ENCODE results near the gene HDAC9.
"Not testable (repeated sequence)": the region's sequence is repeated elsewhere in the genome, so short reads cannot be mapped to it uniquely, and the experiment has no call there.

The HDAC9 gene

GRCh38 chr7:18962031-18962430 is 466.5 kb downstream of the HDAC9 start:
- Histone ChIP-seq H3K4me3 (ENCODE audit: low read length) (no peak overlapping the region), H3K79me2 (ENCODE audit: low read length) (no peaks in the 10 kb centered on the region)

GRCh38 chr7:18965657-18966056 is 470.1 kb downstream of the HDAC9 start:
- H3K4me1 ChIP-seq (ENCODE audit: low read length) = no peaks in the 10 kb centered on the region
- H3K27me3 ChIP-seq (ENCODE audit: low read depth, low read length) = no peaks in the 10 kb centered on the region
- H2AFZ ChIP-seq (ENCODE audit: low read depth, low read length) = no peak overlapping the region
- no peaks in the 10 kb centered on the region for H3K36me3 ChIP-seq (replicated peaks; ENCODE audit: low read depth, low read length)
- TF ChIP-seq EZH2phosphoT487 (IDR thresholded peaks at IDR 0.05; ENCODE audit: low read depth) (no peak), CTCF (IDR thresholded peaks at IDR 0.05; ENCODE audit: low read depth, low read length) (no peak)
- H3K9ac ChIP-seq (ENCODE audit: low read length) = no peak overlapping the region
- H3K27ac ChIP-seq (ENCODE audit: low read length) = no peak overlapping the region
- H3K79me2 ChIP-seq (ENCODE audit: low read length) = no peaks in the 10 kb centered on the region
- no peaks in the 10 kb centered on the region for H4K20me1 ChIP-seq (ENCODE audit: insufficient read depth, low read length)
- no peak overlapping the region for H3K4me2 ChIP-seq (ENCODE audit: low read length)
- H3K9me3 ChIP-seq (ENCODE audit: insufficient read depth, low read length) = no peaks in the 10 kb centered on the region
- no peak overlapping the region for H3K4me3 ChIP-seq (ENCODE audit: low read length)

More at GRCh38 chr7:18962031-18962430, 466.5 kb downstream of the HDAC9 start:
- Histone ChIP-seq H3K4me1 (ENCODE audit: low read length) (no peaks in the 10 kb centered on the region), H3K36me3 (replicated peaks; ENCODE audit: low read depth, low read length) (no peaks in the 10 kb centered on the region), H3K27me3 (ENCODE audit: low read depth, low read length) (no peaks in the 10 kb centered on the region), H3K9me3 (ENCODE audit: insufficient read depth, low read length) (no peaks in the 10 kb centered on the region), H2AFZ (ENCODE audit: low read depth, low read length) (no peak overlapping the region), H3K27ac (ENCODE audit: low read length) (no peak overlapping the region), H4K20me1 (ENCODE audit: insufficient read depth, low read length) (no peaks in the 10 kb centered on the region), H3K4me2 (ENCODE audit: low read length) (no peak overlapping the region), H3K9ac (ENCODE audit: low read length) (no peak overlapping the region)
- no peak for TF ChIP-seq EZH2phosphoT487 (IDR thresholded peaks at IDR 0.05; ENCODE audit: low read depth)
- no peak for TF ChIP-seq CTCF (IDR thresholded peaks at IDR 0.05; ENCODE audit: low read depth, low read length)

- not testable (repeated sequence) for H3K4me1 ChIP-seq (ENCODE audit: low read length); H3K27ac ChIP-seq (ENCODE audit: low read length); H3K79me2 ChIP-seq (ENCODE audit: low read length); H2AFZ ChIP-seq (ENCODE audit: low read depth, low read length); H4K20me1 ChIP-seq (ENCODE audit: insufficient read depth, low read length); H3K4me2 ChIP-seq (ENCODE audit: low read length); H3K9me3 ChIP-seq (ENCODE audit: insufficient read depth, low read length); H3K36me3 ChIP-seq (replicated peaks; ENCODE audit: low read depth, low read length); H3K27me3 ChIP-seq (ENCODE audit: low read depth, low read length); H3K4me3 ChIP-seq (ENCODE audit: low read length); H3K9ac ChIP-seq (ENCODE audit: low read length)
Measured at GRCh38 chr7:18967755-18968154, 472.2 kb downstream of the HDAC9 start.

GRCh38 chr7:18971839-18972238 is 476.3 kb downstream of the HDAC9 start:
- H3K9ac ChIP-seq (ENCODE audit: low read length) = no peak overlapping the region
- TF ChIP-seq EZH2phosphoT487 (IDR thresholded peaks at IDR 0.05; ENCODE audit: low read depth) (no peak), CTCF (IDR thresholded peaks at IDR 0.05; ENCODE audit: low read depth, low read length) (no peak)
- no peaks in the 10 kb centered on the region for H4K20me1 ChIP-seq (ENCODE audit: insufficient read depth, low read length)
- no peaks in the 10 kb centered on the region for H3K4me1 ChIP-seq (ENCODE audit: low read length)
- no peaks in the 10 kb centered on the region for H3K36me3 ChIP-seq (replicated peaks; ENCODE audit: low read depth, low read length)
- H3K4me3 ChIP-seq (ENCODE audit: low read length) = no peak overlapping the region
- no peaks in the 10 kb centered on the region for H3K79me2 ChIP-seq (ENCODE audit: low read length)
- H3K4me2 ChIP-seq (ENCODE audit: low read length) = no peak overlapping the region
- H3K27ac ChIP-seq (ENCODE audit: low read length) = no peak overlapping the region
- H2AFZ ChIP-seq (ENCODE audit: low read depth, low read length) = no peak overlapping the region
- no peaks in the 10 kb centered on the region for H3K27me3 ChIP-seq (ENCODE audit: low read depth, low read length)
- no peaks in the 10 kb centered on the region for H3K9me3 ChIP-seq (ENCODE audit: insufficient read depth, low read length)

GRCh38 chr7:18974803-18975202 is 479.3 kb downstream of the HDAC9 start:
- Histone ChIP-seq H3K79me2 (ENCODE audit: low read length) (no peaks in the 10 kb centered on the region), H4K20me1 (ENCODE audit: insufficient read depth, low read length) (no peaks in the 10 kb centered on the region), H3K27me3 (ENCODE audit: low read depth, low read length) (no peaks in the 10 kb centered on the region), H3K4me2 (ENCODE audit: low read length) (no peak overlapping the region), H3K36me3 (replicated peaks; ENCODE audit: low read depth, low read length) (no peaks in the 10 kb centered on the region), H2AFZ (ENCODE audit: low read depth, low read length) (no peak overlapping the region), H3K9me3 (ENCODE audit: insufficient read depth, low read length) (no peaks in the 10 kb centered on the region), H3K27ac (ENCODE audit: low read length) (no peak overlapping the region), H3K9ac (ENCODE audit: low read length) (no peak overlapping the region), H3K4me1 (ENCODE audit: low read length) (no peaks in the 10 kb centered on the region), H3K4me3 (ENCODE audit: low read length) (no peak overlapping the region)
- TF ChIP-seq CTCF (IDR thresholded peaks at IDR 0.05; ENCODE audit: low read depth, low read length) (no peak), EZH2phosphoT487 (IDR thresholded peaks at IDR 0.05; ENCODE audit: low read depth) (no peak)

All from OCI-LY3 (cell line).